GM19452 (cell line): ENCODE results near the gene WFDC1.

ENCODE experiments used
- ATAC-seq: cut with Tn5 transposase; IDR thresholded peaks from one replicate; pipeline ENCODE4 v1.9.1; 2021; ENCODE audit not compliant: unreplicated experiment

Gene WFDC1

GRCh38 chr16:84350685-84351400, 56.2 kb downstream of the WFDC1 start:
- no peak for ATAC-seq

- no peak for ATAC-seq
Measured at GRCh38 chr16:84351630-84352029, 57.0 kb downstream of the WFDC1 start.

- no peak for ATAC-seq
Measured at GRCh38 chr16:84354306-84354705, 59.6 kb downstream of the WFDC1 start.

GRCh38 chr16:84355149-84355548, 60.5 kb downstream of the WFDC1 start:
- ATAC-seq, result no peak

GRCh38 chr16:84356176-84356575, 61.5 kb downstream of the WFDC1 start:
- ATAC-seq, result no peak

GRCh38 chr16:84356591-84357116, 62.0 kb downstream of the WFDC1 start:
- no peak for ATAC-seq

- ATAC-seq, result no peak
Measured at GRCh38 chr16:84357191-84357651, 62.5 kb downstream of the WFDC1 start.

- ATAC-seq, result no peak
Measured at GRCh38 chr16:84358601-84359295, 64.1 kb downstream of the WFDC1 start.

GRCh38 chr16:84359326-84359725, 64.6 kb downstream of the WFDC1 start:
- no peak for ATAC-seq

- ATAC-seq, result no peak
Measured at GRCh38 chr16:84360170-84360569, 65.5 kb downstream of the WFDC1 start.

- no peak for ATAC-seq
Measured at GRCh38 chr16:84360748-84361147, 66.1 kb downstream of the WFDC1 start.

- ATAC-seq, result no peak
Measured at GRCh38 chr16:84361546-84361945, 66.9 kb downstream of the WFDC1 start.

GRCh38 chr16:84362471-84362941, 67.8 kb downstream of the WFDC1 start:
- ATAC-seq, result no peak

GRCh38 chr16:84366208-84366607, 71.5 kb downstream of the WFDC1 start:
- ATAC-seq, result no peak

GRCh38 chr16:84367297-84367680, 72.6 kb downstream of the WFDC1 start:
- no peak for ATAC-seq

GRCh38 chr16:84367750-84368307, 73.2 kb downstream of the WFDC1 start:
- no peak for ATAC-seq

- ATAC-seq, result no peak
Measured at GRCh38 chr16:84368308-84368996, 73.8 kb downstream of the WFDC1 start, which contains the start of gene ATP2C2. TSS of gene ATP2C2 (plus strand) at chr16:84368538. CDS start at chr16:84368616, 78 bp downstream.

GRCh38 chr16:84369105-84369504, 74.4 kb downstream of the WFDC1 start:
- ATAC-seq, result no peak

- no peak for ATAC-seq
Measured at GRCh38 chr16:84369938-84370627, 75.4 kb downstream of the WFDC1 start.

GRCh38 chr16:84370723-84371552, 76.3 kb downstream of the WFDC1 start:
- ATAC-seq, result no peak
